A549 (cell line): Measurements from ENCODE around the gene P4HA2.
"Not testable (repeated sequence)": the region's sequence is repeated elsewhere in the genome, so short reads cannot be mapped to it uniquely, and the experiment has no call there.

Experiments
- CTCF ChIP-seq: fragments of >200 bp; sonication (Bioruptor Twin); formaldehyde crosslinking; IDR thresholded peaks from 3 replicates; pipeline ENCODE4 v1.5.1; 2016
- E2F6 ChIP-seq: IDR thresholded peaks from 2 replicates; pipeline ENCODE4 v1.6.1; 2012; ENCODE audit warnings: low read depth, borderline replicate concordance
- HOXA7 ChIP-seq: fragments of 250-450 bp; sonication (Bioruptor Pico); IDR thresholded peaks from 2 replicates; pipeline ENCODE4 v1.5.0; 2020; ENCODE audit warnings: mild to moderate bottlenecking, moderate library complexity
- MAZ ChIP-seq: fragments of 150-350 bp; IDR thresholded peaks from 2 replicates; pipeline ENCODE4 v1.6.1; 2014; ENCODE audit warnings: antibody characterized with exemption, low read depth, low read length, borderline replicate concordance
- NR3C1 ChIP-seq: fragments of >200 bp; sonication (Bioruptor Twin); formaldehyde crosslinking; IDR thresholded peaks from 3 replicates; pipeline ENCODE4 v1.6.1; 2017
- POLR2A ChIP-seq: IDR thresholded peaks from 2 replicates; pipeline ENCODE4 v1.6.1; 2012; ENCODE audit warnings: mild to moderate bottlenecking, low read length
- RCOR1 ChIP-seq: fragments of 150-350 bp; IDR thresholded peaks from 2 replicates; pipeline ENCODE4 v1.6.1; 2014; ENCODE audit warnings: antibody characterized with exemption, low read length, low read depth
- SREBF2 ChIP-seq: fragments of 450-650 bp; IDR thresholded peaks from 2 replicates; pipeline ENCODE4 v1.6.1; 2014; ENCODE audit warnings: mild to moderate bottlenecking, moderate library complexity
- USF2 ChIP-seq: fragments of 450-650 bp; IDR thresholded peaks from 2 replicates; pipeline ENCODE4 v1.6.1; 2014; ENCODE audit warnings: antibody characterized with exemption

GRCh38 chr5:132161574-132162326 is 65.9 kb downstream of the P4HA2 start:
- not testable (repeated sequence) for TF ChIP-seq CTCF; POLR2A; HOXA7 (CRISPR knock-in tag); SREBF2; RCOR1; NR3C1; USF2; E2F6; MAZ
